Neural cell (in vitro differentiated cells): ENCODE data around the gene CTNNB1.

ENCODE experiments used
- POLR2AphosphoS5 ChIP-seq: IDR thresholded peaks from 2 replicates; pipeline ENCODE4 v1.6.1; 2012
- TF ChIP-seq, protein P1 (sequence below): IDR thresholded peaks from 2 replicates; pipeline ENCODE4 v1.6.1; 2012; ENCODE audit warnings: borderline replicate concordance
- TF ChIP-seq, protein P2 (sequence below): fragments of 450-650 bp; IDR thresholded peaks from 2 replicates; pipeline ENCODE4 v1.5.1; 2014; ENCODE audit warnings: antibody characterized with exemption, mild to moderate bottlenecking, moderate library complexity; ENCODE audit not compliant: poor library complexity, severe bottlenecking

DNA sequence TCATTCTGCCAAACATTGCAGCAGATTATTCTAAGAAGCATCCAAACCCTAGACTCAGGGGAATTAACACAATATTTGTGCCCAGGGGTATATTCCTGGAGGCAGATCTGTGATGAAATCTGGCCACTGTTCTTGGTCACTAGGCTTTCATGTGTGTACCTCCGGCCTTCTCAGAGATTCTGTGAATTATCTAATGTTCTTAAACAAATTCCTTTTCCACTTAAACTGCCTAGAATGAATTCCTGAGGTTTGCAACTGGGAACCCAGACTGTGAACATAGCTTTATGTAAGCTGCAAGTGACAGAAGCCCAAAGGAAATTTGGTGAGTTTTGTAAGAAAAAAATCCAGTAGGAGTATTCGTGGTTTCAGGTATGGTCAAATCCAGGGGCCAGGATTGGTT is 20.7 kb upstream of the CTNNB1 start:
- TF ChIP-seq, protein P1, sequence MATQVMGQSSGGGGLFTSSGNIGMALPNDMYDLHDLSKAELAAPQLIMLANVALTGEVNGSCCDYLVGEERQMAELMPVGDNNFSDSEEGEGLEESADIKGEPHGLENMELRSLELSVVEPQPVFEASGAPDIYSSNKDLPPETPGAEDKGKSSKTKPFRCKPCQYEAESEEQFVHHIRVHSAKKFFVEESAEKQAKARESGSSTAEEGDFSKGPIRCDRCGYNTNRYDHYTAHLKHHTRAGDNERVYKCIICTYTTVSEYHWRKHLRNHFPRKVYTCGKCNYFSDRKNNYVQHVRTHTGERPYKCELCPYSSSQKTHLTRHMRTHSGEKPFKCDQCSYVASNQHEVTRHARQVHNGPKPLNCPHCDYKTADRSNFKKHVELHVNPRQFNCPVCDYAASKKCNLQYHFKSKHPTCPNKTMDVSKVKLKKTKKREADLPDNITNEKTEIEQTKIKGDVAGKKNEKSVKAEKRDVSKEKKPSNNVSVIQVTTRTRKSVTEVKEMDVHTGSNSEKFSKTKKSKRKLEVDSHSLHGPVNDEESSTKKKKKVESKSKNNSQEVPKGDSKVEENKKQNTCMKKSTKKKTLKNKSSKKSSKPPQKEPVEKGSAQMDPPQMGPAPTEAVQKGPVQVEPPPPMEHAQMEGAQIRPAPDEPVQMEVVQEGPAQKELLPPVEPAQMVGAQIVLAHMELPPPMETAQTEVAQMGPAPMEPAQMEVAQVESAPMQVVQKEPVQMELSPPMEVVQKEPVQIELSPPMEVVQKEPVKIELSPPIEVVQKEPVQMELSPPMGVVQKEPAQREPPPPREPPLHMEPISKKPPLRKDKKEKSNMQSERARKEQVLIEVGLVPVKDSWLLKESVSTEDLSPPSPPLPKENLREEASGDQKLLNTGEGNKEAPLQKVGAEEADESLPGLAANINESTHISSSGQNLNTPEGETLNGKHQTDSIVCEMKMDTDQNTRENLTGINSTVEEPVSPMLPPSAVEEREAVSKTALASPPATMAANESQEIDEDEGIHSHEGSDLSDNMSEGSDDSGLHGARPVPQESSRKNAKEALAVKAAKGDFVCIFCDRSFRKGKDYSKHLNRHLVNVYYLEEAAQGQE = no peak
- no peak for TF ChIP-seq POLR2AphosphoS5
- TF ChIP-seq, protein P2, sequence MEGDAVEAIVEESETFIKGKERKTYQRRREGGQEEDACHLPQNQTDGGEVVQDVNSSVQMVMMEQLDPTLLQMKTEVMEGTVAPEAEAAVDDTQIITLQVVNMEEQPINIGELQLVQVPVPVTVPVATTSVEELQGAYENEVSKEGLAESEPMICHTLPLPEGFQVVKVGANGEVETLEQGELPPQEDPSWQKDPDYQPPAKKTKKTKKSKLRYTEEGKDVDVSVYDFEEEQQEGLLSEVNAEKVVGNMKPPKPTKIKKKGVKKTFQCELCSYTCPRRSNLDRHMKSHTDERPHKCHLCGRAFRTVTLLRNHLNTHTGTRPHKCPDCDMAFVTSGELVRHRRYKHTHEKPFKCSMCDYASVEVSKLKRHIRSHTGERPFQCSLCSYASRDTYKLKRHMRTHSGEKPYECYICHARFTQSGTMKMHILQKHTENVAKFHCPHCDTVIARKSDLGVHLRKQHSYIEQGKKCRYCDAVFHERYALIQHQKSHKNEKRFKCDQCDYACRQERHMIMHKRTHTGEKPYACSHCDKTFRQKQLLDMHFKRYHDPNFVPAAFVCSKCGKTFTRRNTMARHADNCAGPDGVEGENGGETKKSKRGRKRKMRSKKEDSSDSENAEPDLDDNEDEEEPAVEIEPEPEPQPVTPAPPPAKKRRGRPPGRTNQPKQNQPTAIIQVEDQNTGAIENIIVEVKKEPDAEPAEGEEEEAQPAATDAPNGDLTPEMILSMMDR = no peak
